K562 (cell line): ENCODE measurements around the gene S1PR1. TPM values are rescaled to one million over a fixed set of nuclear protein-coding genes. Genes with fewer than 3 reads are reported as not detected.

ENCODE experiments used
- ATAC-seq: fragments of 200-7000 bp; cut with Tn5 transposase; 3 replicates; pipeline ENCODE4 v1.9.1; 2020; ENCODE audit warnings: moderate library complexity
- BruUV-seq: library from RNA; stranded (reverse); fragments of 400-500 nt; replicated peaks from 2 replicates; lab custom pipeline; 2021; lab: Mats Ljungman, UMichigan
- CTCF ChIA-PET: fragments of 300-600 bp; formaldehyde crosslinking; extraction: SDS; loops from one replicate; lab custom pipeline; 2021; ENCODE audit warnings: low intra/inter-chr PET ratio; lab: Yijun Ruan, JAX
- POLR2A ChIA-PET: fragments of 300-600, 350-650 bp; sonication (Branson Sonifier 250); formaldehyde crosslinking; extraction: SDS; loops from one replicate; lab custom pipeline; 2021; ENCODE audit warnings: antibody characterized with exemption, inconsistent platforms; lab: Yijun Ruan, JAX
- DNase-seq, 4 experiments: peaks; one replicate each; pipeline versions ENCODE4 v3.0.0 to v3.0.0-alpha.2; 2011 to 2018; ENCODE audit warnings: low spot score in 3 of 4, mixed read lengths in 3 of 4; ENCODE audit errors: extremely low read depth in 1 of 4
- FAIRE-seq: peaks from 2 replicates; lab custom pipeline; 2011; peaks lifted over from hg19 to GRCh38; lab: Jason Lieb, UNC
- H2AFZ ChIP-seq: 2 replicates; pipeline ENCODE4 v1.6.0; 2011; ENCODE audit warnings: low read depth, low read length, control low read depth, inconsistent platforms
- H3K27ac ChIP-seq: fragments of 200-600 bp; 3 replicates; pipeline ENCODE4 v1.8.0; 2011; ENCODE audit warnings: low read depth, mild to moderate bottlenecking, control low read depth, inconsistent platforms, low read length, moderate library complexity, mixed read lengths; ENCODE audit errors: extremely low read depth
- H3K27me3 ChIP-seq, 2 experiments: fragments of 300-600 bp in 1 of 2; 2 replicates in 1 of 2; 3 replicates in 1 of 2; pipeline versions ENCODE4 v1.6.0 to v1.8.0; 2011; ENCODE audit warnings: inconsistent platforms in 2 of 2, low read length in 2 of 2, mild to moderate bottlenecking in 1 of 2, mixed read lengths in 1 of 2, moderate library complexity in 1 of 2; ENCODE audit not compliant: control insufficient read depth in 2 of 2, insufficient read depth in 2 of 2
- H3K36me3 ChIP-seq: fragments of 300-600 bp; 3 replicates; pipeline ENCODE4 v1.8.0; 2011; ENCODE audit warnings: mild to moderate bottlenecking, low read length, inconsistent platforms; ENCODE audit not compliant: control insufficient read depth, insufficient read depth
- H3K4me1 ChIP-seq, 2 experiments: fragments of 200-600 bp in 1 of 2; replicated peaks in 1 of 2; 2 replicates in 1 of 2; 3 replicates in 1 of 2; pipeline versions ENCODE4 v1.5.1 to v1.8.0; 2011; ENCODE audit warnings: inconsistent platforms in 2 of 2, low read length in 2 of 2, mild to moderate bottlenecking in 1 of 2, mixed read lengths in 1 of 2, moderate library complexity in 1 of 2; ENCODE audit not compliant: control insufficient read depth in 2 of 2, insufficient read depth in 2 of 2
- H3K4me2 ChIP-seq: 2 replicates; pipeline ENCODE4 v1.6.1; 2011; ENCODE audit warnings: low read length, control low read depth, inconsistent platforms, mixed read lengths; ENCODE audit not compliant: insufficient read depth
- H3K4me3 ChIP-seq: fragments of 200-600 bp; sonication (generic), shearing (Covaris generic); 2 replicates; pipeline ENCODE4 v1.5.1; 2016; ENCODE audit warnings: control low read depth, inconsistent platforms
- H3K79me2 ChIP-seq: fragments of 200-600 bp; 3 replicates; pipeline ENCODE4 v1.8.0; 2011; ENCODE audit warnings: low read length, inconsistent platforms; ENCODE audit not compliant: control insufficient read depth, insufficient read depth
- H3K9ac ChIP-seq, 2 experiments: 2 replicates each; pipeline versions ENCODE4 v1.6.0 to v1.6.1; 2011; ENCODE audit warnings: low read depth in 2 of 2, low read length in 2 of 2, control low read depth in 1 of 2, inconsistent platforms in 1 of 2, mild to moderate bottlenecking in 1 of 2, mixed read lengths in 1 of 2; ENCODE audit not compliant: insufficient read depth in 1 of 2
- H3K9me1 ChIP-seq: one replicate; pipeline ENCODE4 v1.6.0; 2011; ENCODE audit warnings: inconsistent platforms, mild to moderate bottlenecking, low read length, moderate library complexity; ENCODE audit not compliant: control insufficient read depth, insufficient read depth
- H3K9me3 ChIP-seq: replicated peaks from 2 replicates; pipeline ENCODE4 v1.5.1; 2011; ENCODE audit warnings: low read depth, low read length, inconsistent platforms; ENCODE audit not compliant: control insufficient read depth, insufficient read depth
- H4K20me1 ChIP-seq: replicated peaks from 2 replicates; pipeline ENCODE4 v1.6.1; 2011; ENCODE audit warnings: low read length, inconsistent platforms, mixed read lengths; ENCODE audit not compliant: control insufficient read depth, insufficient read depth
- BMI1 ChIP-seq: fragments of 150-350 bp; IDR thresholded peaks from 2 replicates; pipeline ENCODE4 v1.6.1; 2014; ENCODE audit warnings: low read length
- CBX2 ChIP-seq: fragments of 200-600 bp; sonication (generic); IDR thresholded peaks from one replicate; pipeline ENCODE4 v1.6.1; 2012; ENCODE audit warnings: mild to moderate bottlenecking, low read length, inconsistent platforms; ENCODE audit not compliant: insufficient read depth, poor library complexity, severe bottlenecking
- CBX8 ChIP-seq: fragments of 200-600 bp; sonication (generic); IDR thresholded peaks from 2 replicates; pipeline ENCODE4 v1.6.1; 2012; ENCODE audit warnings: borderline replicate concordance, mixed run types, low read depth, mild to moderate bottlenecking, moderate library complexity, mixed read lengths, low read length, control low read depth, inconsistent platforms; ENCODE audit not compliant: poor library complexity, severe bottlenecking; ENCODE audit errors: extremely low read depth
- EGR1 ChIP-seq: fragments of 450-650 bp; conservative IDR thresholded peaks from 2 replicates; pipeline ENCODE4 v1.6.1; 2017; ENCODE audit warnings: mild to moderate bottlenecking
- LEF1 ChIP-seq: fragments of 450-650 bp; IDR thresholded peaks from 2 replicates; pipeline ENCODE4 v1.6.1; 2016; ENCODE audit warnings: mild to moderate bottlenecking
- MEIS2 ChIP-seq: fragments of 450-650 bp; IDR thresholded peaks from 2 replicates; pipeline ENCODE4 v1.6.1; 2014; ENCODE audit warnings: mild to moderate bottlenecking; ENCODE audit not compliant: partially characterized antibody
- XRCC4 ChIP-seq: IDR thresholded peaks from one replicate; pipeline ENCODE4 v1.6.1; 2011; ENCODE audit not compliant: insufficient read depth, insufficient read length; ENCODE audit errors: extremely low read depth
- ZBTB1 ChIP-seq: sonication (generic); formaldehyde crosslinking; IDR thresholded peaks from 2 replicates; pipeline ENCODE4 v1.8.1; 2023; ENCODE audit warnings: missing genetic modification reagents, low read depth, mild to moderate bottlenecking, borderline replicate concordance
- ZNF232 ChIP-seq: sonication (generic); formaldehyde crosslinking; IDR thresholded peaks from 2 replicates; pipeline ENCODE4 v1.8.0; 2022; ENCODE audit warnings: mild to moderate bottlenecking, missing genetic modification reagents
- ZNF408 ChIP-seq: fragments of 250-450 bp; sonication (Bioruptor Pico); IDR thresholded peaks from 2 replicates; pipeline ENCODE4 v1.4.0; 2020; ENCODE audit warnings: low read depth, mild to moderate bottlenecking, moderate library complexity
- whole genome bisulfite sequencing: fragments of 100-300 bp; shearing (Covaris generic); methylation state at CpG from one replicate; pipeline ENCODE4 v1.1.6; 2016; ENCODE audit warnings: low coverage, mixed read lengths; ENCODE audit not compliant: insufficient coverage; ENCODE audit errors: missing lambda C conversion rate; 5-methylcytosine and 5-hydroxymethylcytosine counted together
- in situ Hi-C: fragments of 300-500 bp; cut with MboI; formaldehyde crosslinking; loops from 4 replicates; pipeline ENCODE4 v1.15.0; 2018; ENCODE audit warnings: inconsistent platforms, mixed read lengths
- intact Hi-C: fragments of 100-400 bp; cut with micrococcal nuclease; formaldehyde crosslinking; loops from 2 replicates; pipeline ENCODE4 v1.14.2; 2022
- polyA plus RNA-seq, 8 experiments: library from polyadenylated mRNA; depleted of rRNA in 4 of 8; stranded (reverse) in 5 of 8; unstranded in 3 of 8; fragments of >200 nt; fragmentation: Nextera tagmentation in 2 of 8; fragmentation: Illumina TruSeq in 1 of 8; extraction: Ambion mirVana in 2 of 8; extraction: Trizol in 1 of 8; gene quantifications; 2 replicates each; pipeline versions ENCODE4 v1.2.1 to v1.2.3, GENCODE V29; 2011 to 2014; ENCODE audit warnings: inconsistent platforms in 1 of 8, missing spikeins in 1 of 8
- total RNA-seq, 7 experiments: library from RNA; depleted of rRNA in 6 of 7; stranded (reverse); fragments of >200 nt in 6 of 7; fragmentation: Illumina TruSeq in 2 of 7; extraction: Trizol in 2 of 7; gene quantifications; 2 replicates each; pipeline versions ENCODE4 v1.2.1 to v1.2.3, GENCODE V29; 2011 to 2021; ENCODE audit warnings: low replicate concordance in 1 of 7
- TF ChIP-seq, protein P1 (sequence below): fragments of 450-650 bp; IDR thresholded peaks from 2 replicates; pipeline ENCODE4 v1.6.1; 2016
- TF ChIP-seq, protein P2 (sequence below), 2 experiments: IDR thresholded peaks in 1 of 2; conservative IDR thresholded peaks in 1 of 2; 2 replicates each; pipeline ENCODE4 v1.6.1; 2016; ENCODE audit warnings: low read depth in 2 of 2, mild to moderate bottlenecking in 1 of 2, missing compliant biosample characterization in 1 of 2, missing genetic modification characterization in 1 of 2, moderate library complexity in 1 of 2

S1PR1 gene
- total and polyA plus RNA-seq, 9 of the 15 experiments (the other 6 are each of a cell fraction or from before 2014, with no cell fraction given), result 0.22 to 1.2 (median 0.43) TPM

- TF ChIP-seq CBX2 (peak; percentile 91), CBX8 (peak; percentile 63), ZNF408 (CRISPR knock-in tag) (no peak), MEIS2 (peak; percentile 51), ZBTB1 (no peak), BMI1 (peak; percentile 49; the same call in 1 of the 2 replicates), XRCC4 (no peak), ZNF232 (no peak), EGR1 (0 out of 2 replicates have a peak, but pooled peaks have one; percentile 20), LEF1 (no peak)
- TF ChIP-seq, protein P1, sequence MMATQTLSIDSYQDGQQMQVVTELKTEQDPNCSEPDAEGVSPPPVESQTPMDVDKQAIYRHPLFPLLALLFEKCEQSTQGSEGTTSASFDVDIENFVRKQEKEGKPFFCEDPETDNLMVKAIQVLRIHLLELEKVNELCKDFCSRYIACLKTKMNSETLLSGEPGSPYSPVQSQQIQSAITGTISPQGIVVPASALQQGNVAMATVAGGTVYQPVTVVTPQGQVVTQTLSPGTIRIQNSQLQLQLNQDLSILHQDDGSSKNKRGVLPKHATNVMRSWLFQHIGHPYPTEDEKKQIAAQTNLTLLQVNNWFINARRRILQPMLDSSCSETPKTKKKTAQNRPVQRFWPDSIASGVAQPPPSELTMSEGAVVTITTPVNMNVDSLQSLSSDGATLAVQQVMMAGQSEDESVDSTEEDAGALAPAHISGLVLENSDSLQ, result peak; percentile 32
- TF ChIP-seq, protein P2, sequence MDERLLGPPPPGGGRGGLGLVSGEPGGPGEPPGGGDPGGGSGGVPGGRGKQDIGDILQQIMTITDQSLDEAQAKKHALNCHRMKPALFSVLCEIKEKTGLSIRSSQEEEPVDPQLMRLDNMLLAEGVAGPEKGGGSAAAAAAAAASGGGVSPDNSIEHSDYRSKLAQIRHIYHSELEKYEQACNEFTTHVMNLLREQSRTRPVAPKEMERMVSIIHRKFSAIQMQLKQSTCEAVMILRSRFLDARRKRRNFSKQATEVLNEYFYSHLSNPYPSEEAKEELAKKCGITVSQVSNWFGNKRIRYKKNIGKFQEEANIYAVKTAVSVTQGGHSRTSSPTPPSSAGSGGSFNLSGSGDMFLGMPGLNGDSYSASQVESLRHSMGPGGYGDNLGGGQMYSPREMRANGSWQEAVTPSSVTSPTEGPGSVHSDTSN (CRISPR knock-in tag; IDR thresholded peaks at IDR 0.05; ENCODE audit: low read depth), result no peak
- TF ChIP-seq, protein P2 (tag; conservative IDR thresholded peaks at IDR 0.05; ENCODE audit: low read depth), result peak; percentile 34; the same call in 1 of the 2 replicates
- Histone ChIP-seq H3K4me2 (peak overlapping the region; percentile 34), H3K27me3 (peaks cover 0 to 23% of the 10 kb centered on the region in 2 experiments; a peak in 4 of 5 replicates), H3K27ac (no peak overlapping the region), H3K9me1 (no peaks in the 10 kb centered on the region), H3K9me3 (no peaks in the 10 kb centered on the region), H2AFZ (no peak overlapping the region), H3K79me2 (no peaks in the 10 kb centered on the region), H3K4me1 (peaks cover 11 to 27% of the 10 kb centered on the region in 2 experiments; a peak in 4 of 5 replicates), H3K9ac (no peak overlapping the region), H3K36me3 (no peaks in the 10 kb centered on the region), H3K4me3 (peak overlapping the region; percentile 27), H4K20me1 (no peaks in the 10 kb centered on the region)
- no peak for FAIRE-seq
- intact Hi-C loops (loop anchor here (1.0 to 5.0 kb wide), 3 partner anchors 45 to 210 kb away; partner anchors contain the start of gene DPH5), in situ Hi-C loops (loop anchor here (5.0 kb wide), 1 partner anchor 50 kb away; no protein-coding TSS in a partner anchor)
- no TSS peak for BruUV-seq
- ChIA-PET CTCF (interaction anchor here (1.1 kb wide), 1 partner anchor 51 kb away, joined by 3 read pairs; no protein-coding TSS in a partner anchor), POLR2A (no interaction called here)
- no peak for DNase-seq
- no peak for ATAC-seq
- WGBS, result 17% methylated on average over 12 of the region's 12 CpGs
Observed at GRCh38 chr1:101237229-101237837, 514 bp downstream of the S1PR1 start.
